HCT116 (cell line): ENCODE data around the gene MAP2K3. TPM values are rescaled to one million over a fixed set of nuclear protein-coding genes. Genes with fewer than 3 reads are reported as not detected.

Source experiments
- ATAC-seq: fragments of 200-7000 bp; cut with Tn5 transposase; 2 replicates; pipeline ENCODE4 v1.9.1; 2020; ENCODE audit warnings: mild to moderate bottlenecking, moderate library complexity
- BruUV-seq: library from RNA; stranded (reverse); fragments of 400-500 nt; replicated peaks from 2 replicates; lab custom pipeline; 2021; lab: Mats Ljungman, UMichigan
- CTCF ChIA-PET: fragments of 300-600 bp; sonication (Branson Sonifier 250); formaldehyde crosslinking; loops from one replicate; lab custom pipeline; 2021; ENCODE audit warnings: antibody characterized with exemption; lab: Charles Lee
- POLR2A ChIA-PET: fragments of 300-600, 350-600 bp; sonication (Branson Sonifier 250); formaldehyde crosslinking; loops from one replicate; lab custom pipeline; 2021; ENCODE audit warnings: antibody characterized with exemption; lab: Charles Lee
- RAD21 ChIA-PET, 2 experiments: fragments of 300-600 bp; sonication (Branson Sonifier 250); formaldehyde crosslinking; loops; one replicate each; lab custom pipeline; 2023; ENCODE audit warnings: low total read pairs in 2 of 2; ENCODE audit not compliant: uncharacterized antibody in 2 of 2, unreplicated experiment in 2 of 2, low non-redundant PET in 1 of 2; lab: Charles Lee
- DNase-seq: peaks from one replicate; pipeline ENCODE4 v3.0.0-alpha.2; 2010; ENCODE audit warnings: low read depth, low spot score
- H2AFZ ChIP-seq: fragments of 200-600 bp; shearing (Covaris generic), sonication (generic); 2 replicates; pipeline ENCODE4 v1.6.1; 2017; ENCODE audit warnings: low read depth, mixed run types, mixed read lengths, antibody characterized with exemption, low read length; ENCODE audit not compliant: poor library complexity, severe bottlenecking
- H3K27ac ChIP-seq: 2 replicates; pipeline ENCODE4 v1.5.1; 2012; ENCODE audit warnings: low read depth, low read length
- H3K27me3 ChIP-seq: fragments of 200-600 bp; sonication (generic); 2 replicates; pipeline ENCODE4 v1.6.1; 2016; ENCODE audit warnings: mixed run types, low read length, mixed read lengths; ENCODE audit not compliant: insufficient read depth
- H3K36me3 ChIP-seq, 2 experiments: fragments of 200-500 bp in 1 of 2; fragments of 200-600 bp in 1 of 2; sonication (Bioruptor generic) in 1 of 2; sonication (generic) in 1 of 2; 2 replicates each; pipeline versions ENCODE4 v1.5.1 to v1.6.1; 2014 to 2016; ENCODE audit warnings: low read length in 2 of 2, inconsistent platforms in 1 of 2, mixed read lengths in 1 of 2, mixed run types in 1 of 2; ENCODE audit not compliant: insufficient read depth in 2 of 2, control insufficient read depth in 1 of 2
- H3K4me1 ChIP-seq, 2 experiments: fragments of 200-600 bp in 1 of 2; sonication (generic) in 1 of 2; 2 replicates each; pipeline versions ENCODE4 v1.5.1 to v1.6.1; 2012 to 2017; ENCODE audit warnings: low read length in 2 of 2, inconsistent platforms in 1 of 2, mild to moderate bottlenecking in 1 of 2, mixed read lengths in 1 of 2, mixed run types in 1 of 2, moderate library complexity in 1 of 2; ENCODE audit not compliant: insufficient read depth in 2 of 2, control insufficient read depth in 1 of 2
- H3K4me2 ChIP-seq: fragments of 200-600 bp; sonication (generic); 2 replicates; pipeline ENCODE4 v1.6.1; 2017; ENCODE audit warnings: mixed run types, low read length, mixed read lengths
- H3K4me3 ChIP-seq, 2 experiments: fragments of 200-600 bp in 1 of 2; sonication (generic) in 1 of 2; replicated peaks in 1 of 2; 2 replicates each; pipeline ENCODE4 v1.5.1; 2011 to 2016; ENCODE audit warnings: low read length in 2 of 2, control low read depth in 1 of 2, low read depth in 1 of 2, mild to moderate bottlenecking in 1 of 2, mixed read lengths in 1 of 2, mixed run types in 1 of 2
- H3K79me2 ChIP-seq: fragments of 200-600 bp; sonication (generic); 2 replicates; pipeline ENCODE4 v1.6.1; 2017; ENCODE audit warnings: mild to moderate bottlenecking, mixed run types, low read length, moderate library complexity, mixed read lengths; ENCODE audit not compliant: insufficient read depth
- H3K9ac ChIP-seq: fragments of 200-600 bp; sonication (generic); 2 replicates; pipeline ENCODE4 v1.6.1; 2016; ENCODE audit warnings: low read length, mixed read lengths
- H3K9me2 ChIP-seq: fragments of 200-600 bp; sonication (generic), shearing (Covaris generic); 2 replicates; pipeline ENCODE4 v1.6.1; 2017; ENCODE audit warnings: mixed run types, mild to moderate bottlenecking, moderate library complexity; ENCODE audit not compliant: insufficient read depth
- H3K9me3 ChIP-seq, 2 experiments: fragments of 200-500 bp in 1 of 2; fragments of 200-600 bp in 1 of 2; sonication (Bioruptor generic) in 1 of 2; sonication (generic) in 1 of 2; 2 replicates each; pipeline ENCODE4 v1.6.1; 2014 to 2017; ENCODE audit warnings: low read length in 2 of 2, mixed read lengths in 2 of 2, inconsistent platforms in 1 of 2, low read depth in 1 of 2, mild to moderate bottlenecking in 1 of 2, mixed run types in 1 of 2, moderate library complexity in 1 of 2; ENCODE audit not compliant: control insufficient read depth in 1 of 2, insufficient read depth in 1 of 2
- H4K20me1 ChIP-seq: fragments of 200-600 bp; sonication (generic), shearing (Covaris generic); 2 replicates; pipeline ENCODE4 v1.6.1; 2017; ENCODE audit warnings: mixed run types, mild to moderate bottlenecking, moderate library complexity; ENCODE audit not compliant: insufficient read depth
- CEBPB ChIP-seq: IDR thresholded peaks from 2 replicates; pipeline ENCODE4 v1.6.1; 2012; ENCODE audit warnings: low read depth
- EZH2phosphoT487 ChIP-seq: fragments of 200-600 bp; IDR thresholded peaks from 2 replicates; pipeline ENCODE4 v1.6.1; 2018; ENCODE audit warnings: antibody characterized with exemption, borderline replicate concordance
- FOSL1 ChIP-seq: IDR thresholded peaks from 2 replicates; pipeline ENCODE4 v1.6.1; 2012; ENCODE audit warnings: low read depth
- MAX ChIP-seq: IDR thresholded peaks from 2 replicates; pipeline ENCODE4 v1.6.1; 2012
- RAD21 ChIP-seq: IDR thresholded peaks from 2 replicates; pipeline ENCODE4 v1.6.1; 2012; ENCODE audit warnings: low read depth, mild to moderate bottlenecking
- REST ChIP-seq: IDR thresholded peaks from 2 replicates; pipeline ENCODE4 v1.6.1; 2012; ENCODE audit warnings: low read depth
- SIN3A ChIP-seq: IDR thresholded peaks from 2 replicates; pipeline ENCODE4 v1.6.1; 2012; ENCODE audit warnings: low read depth
- SRF ChIP-seq: IDR thresholded peaks from 2 replicates; pipeline ENCODE4 v1.6.1; 2012; ENCODE audit warnings: low read depth
- ZBTB33 ChIP-seq: IDR thresholded peaks from 2 replicates; pipeline ENCODE4 v1.6.1; 2011; ENCODE audit warnings: mild to moderate bottlenecking, low read length, moderate library complexity; ENCODE audit not compliant: insufficient replicate concordance; ENCODE audit errors: extremely low read depth
- ZFX ChIP-seq: fragments of 450-650 bp; IDR thresholded peaks from 2 replicates; pipeline ENCODE4 v1.6.1; 2017
- ZNF274 ChIP-seq: fragments of 200-500 bp; sonication (Bioruptor generic); IDR thresholded peaks from 2 replicates; pipeline ENCODE4 v1.6.1; 2014; ENCODE audit warnings: mild to moderate bottlenecking, low read depth, low read length, inconsistent platforms
- intact Hi-C: fragments of 100-400 bp; cut with micrococcal nuclease; formaldehyde crosslinking; loops from 2 replicates; pipeline ENCODE4 v1.10.0; 2022
- total RNA-seq: library from RNA; stranded (reverse); gene quantifications from one replicate; pipeline ENCODE4 v1.2.1, GENCODE V29; 2021; ENCODE audit not compliant: unreplicated experiment

Gene MAP2K3
- total RNA-seq, 1 experiment from 2014 or later: 96.7 TPM

- DNase-seq (no peak), ATAC-seq (no peak)
- no peak overlapping the region for H3K27ac ChIP-seq
- peaks cover 13% of the 10 kb centered on the region; the same call in 1 of the 2 replicates for H3K79me2 ChIP-seq
- POLR2A ChIA-PET: no interaction called here
- H3K9me3 ChIP-seq: peaks cover 0 to 3% of the 10 kb centered on the region in 2 experiments; a peak in 1 of 4 replicates
- H3K9me2 ChIP-seq: no peaks in the 10 kb centered on the region
- H3K4me3 ChIP-seq: no peak overlapping the region
- CTCF ChIA-PET: no interaction called here
- H3K27me3 ChIP-seq: no peaks in the 10 kb centered on the region
- peaks cover 15 to 44% of the 10 kb centered on the region in 2 experiments for H3K36me3 ChIP-seq
- no TSS peak for BruUV-seq
- RAD21 ChIA-PET: no interaction called here
- H4K20me1 ChIP-seq: no peaks in the 10 kb centered on the region
- intact Hi-C loops: no loop called here
- no peak overlapping the region for H3K4me2 ChIP-seq
- H3K9ac ChIP-seq: no peak overlapping the region
- no peak for TF ChIP-seq SIN3A
- TF ChIP-seq MAX: no peak
- TF ChIP-seq SRF: no peak
- TF ChIP-seq FOSL1: no peak
- TF ChIP-seq ZBTB33: no peak
- no peak for TF ChIP-seq ZFX
- no peak for TF ChIP-seq CEBPB
- no peak for TF ChIP-seq REST
- TF ChIP-seq ZNF274: no peak
- TF ChIP-seq EZH2phosphoT487: no peak
- no peak for TF ChIP-seq RAD21
- H2AFZ ChIP-seq: no peak overlapping the region
- no peaks in the 10 kb centered on the region for H3K4me1 ChIP-seq
Measured at GRCh38 chr17:21303441-21304065, 19.0 kb downstream of the MAP2K3 start.
